GM21515 (cell line): ENCODE measurements around the gene HMCN2.

Experiments used
- ATAC-seq: cut with Tn5 transposase; IDR thresholded peaks from one replicate; pipeline ENCODE4 v1.9.1; 2021; ENCODE audit not compliant: unreplicated experiment

Gene HMCN2

DNA sequence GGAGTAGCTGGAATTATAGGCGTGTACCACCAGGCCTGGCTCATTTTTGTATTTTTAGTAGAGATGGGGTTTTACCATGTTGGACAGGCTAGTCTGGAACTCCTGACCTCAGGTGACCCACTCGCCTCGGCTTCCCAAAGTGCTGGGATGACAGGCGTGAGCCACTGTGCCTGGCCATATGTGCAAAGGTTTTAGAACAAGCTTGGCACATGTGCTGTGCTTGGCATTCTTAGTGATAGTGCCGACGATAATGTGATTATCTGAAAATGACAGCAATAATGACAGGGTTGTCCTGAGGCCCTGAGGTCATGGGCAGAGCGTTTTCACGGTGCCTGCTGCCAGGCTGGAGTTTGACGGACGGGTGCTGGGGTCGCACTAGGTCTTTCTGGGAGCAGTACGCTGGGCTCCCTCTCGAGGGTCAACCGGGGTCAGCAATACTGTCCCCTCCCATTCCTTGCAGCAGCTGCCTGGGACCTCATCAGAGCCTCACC, 42.6 kb downstream of the HMCN2 start:
- no peak for ATAC-seq

DNA sequence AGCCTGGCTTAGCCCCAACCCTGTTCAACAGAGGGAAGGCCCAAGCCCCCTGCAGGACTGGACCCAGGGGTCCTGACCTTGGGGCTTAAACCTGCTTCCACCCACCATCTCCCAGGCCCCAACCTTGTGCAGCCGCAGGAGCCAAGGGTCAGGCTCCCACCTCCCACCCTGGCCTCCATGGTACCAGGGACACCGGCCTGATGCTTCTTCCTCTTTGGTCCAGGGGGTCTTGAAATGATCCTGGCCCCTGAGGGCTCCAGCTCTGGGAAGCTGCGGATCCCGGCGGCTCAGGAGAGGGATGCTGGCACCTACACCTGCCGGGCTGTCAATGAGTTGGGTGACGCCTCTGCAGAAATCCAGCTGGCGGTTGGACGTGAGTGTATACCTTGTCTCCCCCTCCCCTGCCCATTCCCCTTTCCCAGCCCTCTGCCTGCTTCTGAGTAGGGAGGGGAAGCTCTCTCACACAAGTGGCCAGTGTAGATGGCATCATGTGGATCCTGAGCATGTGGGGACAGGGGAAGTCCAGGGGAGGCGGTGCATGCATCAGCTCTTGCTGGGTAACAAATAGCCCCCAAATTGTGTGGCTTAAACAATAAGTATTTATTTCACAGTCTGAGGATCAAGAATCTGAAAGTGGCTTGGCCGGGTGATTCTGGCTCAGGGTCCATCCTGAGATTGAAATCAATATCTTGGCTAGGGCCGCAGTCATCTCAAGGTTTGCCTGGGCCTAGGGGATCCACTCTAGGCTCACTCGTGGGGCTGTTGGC, 44.3 kb downstream of the HMCN2 start:
- no peak for ATAC-seq

DNA sequence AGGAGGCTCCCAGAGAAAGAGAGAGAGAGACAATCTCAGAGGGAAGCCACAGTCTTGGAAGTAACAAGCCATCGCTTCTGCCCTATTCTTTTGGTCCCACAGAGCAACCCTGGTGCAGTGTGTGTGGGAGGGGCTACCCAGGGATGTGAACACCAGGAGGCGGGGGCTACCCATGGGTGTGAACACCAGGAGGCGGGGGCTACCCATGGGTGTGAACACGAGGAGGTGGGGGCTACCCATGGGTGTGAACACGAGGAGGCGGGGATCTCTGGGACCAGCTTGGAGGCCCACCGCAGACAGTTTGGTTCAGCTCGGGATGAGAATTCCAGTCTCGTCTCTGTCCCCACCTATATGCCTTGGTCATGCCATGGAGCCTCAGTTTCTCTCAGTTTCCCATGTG, 44.9 kb downstream of the HMCN2 start:
- ATAC-seq, result no peak

DNA sequence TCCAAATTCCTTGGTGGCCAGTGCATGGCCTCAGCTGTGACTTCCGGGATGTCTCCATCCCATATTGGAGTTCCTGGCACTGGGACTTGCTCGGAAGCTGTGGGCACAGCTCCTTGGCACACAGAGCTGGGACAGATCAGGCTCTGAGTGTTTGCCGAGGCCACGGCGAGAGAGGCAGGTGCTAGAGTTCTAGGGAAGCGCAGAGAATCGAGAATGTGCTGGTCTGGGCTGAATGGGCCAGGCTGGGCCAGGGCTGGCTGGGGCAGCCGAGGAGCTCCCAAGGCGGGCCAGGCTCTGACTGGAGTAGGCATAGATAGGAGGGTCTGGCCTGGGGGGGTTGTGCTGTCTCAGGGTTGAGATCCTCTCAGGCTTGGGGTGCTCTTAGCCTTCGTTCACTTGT, 45.4 kb downstream of the HMCN2 start:
- no peak for ATAC-seq

DNA sequence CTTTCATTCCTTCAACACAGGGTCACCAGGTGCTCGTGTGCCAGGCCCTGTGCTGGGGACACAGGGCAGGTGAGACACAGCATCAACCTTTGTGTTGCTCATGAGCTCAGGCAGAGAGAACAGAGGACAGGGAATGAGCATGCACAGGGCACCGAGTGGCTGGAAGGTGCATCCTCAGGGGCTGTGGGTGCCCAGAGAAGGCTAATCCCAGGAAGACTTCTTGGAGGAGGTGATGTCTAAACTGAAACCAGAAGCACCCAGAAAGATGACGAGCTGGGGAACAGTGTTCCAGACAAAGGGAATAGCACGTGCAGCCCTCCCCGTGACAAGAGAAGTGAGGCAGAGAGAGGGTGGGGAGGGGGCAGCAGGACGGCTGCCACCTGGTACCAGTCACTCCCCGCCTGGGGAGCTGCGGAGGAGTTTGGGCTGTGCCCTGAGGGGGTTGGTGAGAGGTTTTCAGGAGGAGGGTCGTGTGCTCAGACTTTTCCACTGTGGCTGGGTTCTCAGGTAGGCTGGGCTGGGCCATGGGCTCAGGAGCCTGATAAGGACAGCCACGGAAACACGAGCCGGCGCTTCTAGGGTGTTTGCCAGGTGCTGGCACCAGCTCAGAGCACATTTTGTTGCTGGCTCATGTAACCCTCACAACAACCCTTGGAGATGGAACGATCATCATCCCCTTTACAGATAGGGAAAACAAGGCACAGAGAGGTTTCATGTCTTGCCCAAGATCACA, 46.0 kb downstream of the HMCN2 start:
- no peak for ATAC-seq

DNA sequence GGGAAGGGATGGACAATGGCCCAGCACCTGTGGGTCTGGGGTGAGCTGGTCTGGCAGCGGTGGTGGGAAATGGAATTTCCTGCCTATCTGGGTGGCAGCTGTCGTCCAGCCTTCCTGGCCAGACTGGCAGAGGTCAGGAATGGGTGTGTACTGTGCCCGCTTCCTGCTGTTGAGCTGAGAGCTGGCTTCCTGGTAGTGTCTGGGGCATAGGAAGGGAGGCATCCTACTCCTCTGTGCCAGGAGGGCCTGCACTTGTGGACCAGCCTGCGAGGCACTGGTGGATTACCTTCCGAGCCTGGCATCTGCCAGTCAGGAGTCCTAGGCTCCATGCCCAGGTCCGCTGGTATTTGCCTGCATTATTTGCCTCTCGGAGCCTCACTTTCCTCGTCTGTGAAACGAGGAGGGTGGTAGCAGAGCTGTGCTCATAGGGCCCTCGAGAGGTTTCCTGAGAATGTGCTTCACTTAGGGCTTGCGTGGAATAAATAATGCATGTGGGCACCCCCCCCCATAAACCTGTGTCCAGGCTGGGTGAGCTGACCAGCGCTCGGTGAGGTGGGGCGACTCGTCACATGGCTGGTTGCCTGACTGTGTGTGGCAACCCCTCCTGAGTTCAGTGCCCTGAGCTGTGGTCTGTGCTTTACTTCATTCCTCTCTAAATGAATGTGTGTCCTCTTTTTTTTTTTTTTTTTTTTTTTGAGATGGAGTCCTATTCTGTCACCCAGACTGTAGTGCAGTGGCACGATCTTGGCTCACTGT, 47.7 kb downstream of the HMCN2 start:
- no peak for ATAC-seq

DNA sequence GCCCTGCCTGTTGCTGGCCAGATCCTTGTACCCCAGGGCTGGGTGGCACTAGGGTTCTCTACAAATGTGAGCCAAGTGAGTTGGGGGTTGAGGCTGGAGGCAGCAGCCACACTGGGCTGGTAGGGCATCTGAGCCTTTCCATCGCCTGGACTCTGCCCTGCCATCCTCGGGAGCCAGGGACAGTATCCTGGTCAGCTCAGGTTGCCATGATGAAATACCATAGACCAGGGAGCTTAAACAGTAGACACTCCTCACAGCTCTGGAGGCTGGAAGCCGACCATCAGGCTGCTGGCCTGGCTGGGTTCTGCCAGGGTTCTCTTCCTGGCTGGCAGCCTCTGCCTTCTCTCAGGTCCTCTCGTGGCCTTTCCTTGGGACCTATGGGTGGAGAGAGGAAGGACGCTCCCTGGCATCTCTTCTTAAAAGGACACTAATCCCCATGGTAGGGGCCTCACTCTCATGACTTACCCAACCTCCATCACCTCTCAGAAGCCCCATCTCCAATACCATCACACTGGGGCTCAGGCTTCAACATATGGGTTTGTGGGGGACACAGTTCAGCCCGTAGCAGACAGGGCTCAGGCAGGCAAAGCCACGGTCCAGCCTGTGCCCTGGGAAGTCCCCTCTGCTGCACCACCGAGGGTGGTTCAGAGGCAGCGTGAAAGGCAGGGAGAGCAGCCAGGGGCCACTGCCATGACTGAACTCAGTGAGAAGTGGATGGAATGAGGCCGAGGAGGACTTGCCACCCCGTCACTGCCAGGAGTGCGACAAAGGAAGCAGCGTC, 50.1 kb downstream of the HMCN2 start:
- no peak for ATAC-seq

DNA sequence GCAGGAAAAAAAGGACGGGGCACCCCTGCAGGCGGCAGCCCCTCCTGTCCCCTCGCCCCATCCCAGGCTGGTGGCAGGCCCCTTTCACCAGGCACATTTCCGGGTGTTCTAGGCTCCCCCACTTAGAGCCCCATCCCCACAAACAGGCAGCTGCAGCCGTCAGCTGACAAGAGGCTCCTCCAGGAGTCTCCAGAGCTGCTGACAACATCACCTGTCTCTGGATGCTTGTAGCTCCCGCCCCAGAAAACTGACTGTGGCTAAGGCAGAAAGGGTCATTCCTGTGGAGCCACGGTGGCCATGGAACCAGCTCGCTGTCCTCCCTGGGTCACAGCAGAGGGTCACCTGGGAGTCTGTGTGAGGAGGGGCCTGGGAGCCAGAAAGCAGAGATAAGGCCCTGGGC, 50.9 kb downstream of the HMCN2 start:
- no peak for ATAC-seq

DNA sequence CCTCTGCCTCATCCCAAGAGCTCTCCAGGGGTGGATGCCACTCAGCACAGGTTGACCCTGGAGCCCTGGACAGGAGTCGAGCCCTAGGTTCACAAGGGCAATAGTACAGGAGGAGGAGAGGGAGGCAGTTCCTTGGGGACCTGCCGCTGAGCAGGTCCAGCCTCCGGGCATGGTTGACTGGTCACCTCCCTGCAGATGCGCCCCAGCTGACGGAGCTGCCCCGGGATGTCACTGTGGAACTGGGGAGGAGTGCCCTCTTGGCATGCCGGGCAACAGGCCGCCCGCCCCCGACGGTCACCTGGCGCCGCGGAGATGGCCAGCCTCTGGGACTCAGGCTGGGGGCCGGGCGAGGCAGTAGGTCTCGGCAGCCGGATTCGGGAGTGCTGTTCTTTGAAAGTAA, 53.7 kb downstream of the HMCN2 start:
- ATAC-seq, result no peak

DNA sequence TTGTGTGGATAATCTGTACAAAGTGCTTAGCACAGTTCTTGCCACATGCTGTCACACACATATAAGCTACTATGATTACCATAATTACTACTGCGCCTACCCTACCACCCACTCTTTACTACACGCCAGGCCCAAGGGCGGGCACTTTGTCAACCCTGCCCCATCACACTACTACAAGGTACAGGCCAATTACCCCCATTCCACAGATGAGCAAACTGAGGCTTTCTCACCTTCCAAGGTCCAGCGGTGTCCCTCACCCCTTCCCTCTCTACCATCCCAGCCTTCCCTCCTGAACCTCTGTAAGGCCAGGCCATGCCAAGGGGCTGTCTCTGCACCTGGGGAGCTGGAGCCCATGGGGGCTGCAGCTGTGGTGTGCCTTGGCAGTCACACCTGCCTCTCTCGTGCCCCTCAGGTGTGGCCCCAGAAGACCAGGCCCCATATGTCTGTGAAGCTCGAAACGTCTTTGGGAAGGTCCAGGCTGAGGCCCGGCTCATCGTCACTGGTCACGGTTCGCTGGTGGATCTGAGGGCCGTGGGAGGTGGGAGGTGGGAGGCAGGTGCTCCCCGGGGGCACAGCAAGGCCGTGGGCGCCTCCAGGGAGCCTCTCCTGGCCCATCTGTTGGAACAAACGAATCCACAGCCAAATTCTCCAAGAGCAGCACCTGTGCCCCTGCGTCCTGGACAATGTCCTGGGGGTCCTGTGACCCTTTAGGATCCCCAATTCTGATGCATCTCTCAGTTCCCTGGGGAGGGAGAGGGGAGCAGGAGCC, 54.6 kb downstream of the HMCN2 start:
- ATAC-seq, result no peak

DNA sequence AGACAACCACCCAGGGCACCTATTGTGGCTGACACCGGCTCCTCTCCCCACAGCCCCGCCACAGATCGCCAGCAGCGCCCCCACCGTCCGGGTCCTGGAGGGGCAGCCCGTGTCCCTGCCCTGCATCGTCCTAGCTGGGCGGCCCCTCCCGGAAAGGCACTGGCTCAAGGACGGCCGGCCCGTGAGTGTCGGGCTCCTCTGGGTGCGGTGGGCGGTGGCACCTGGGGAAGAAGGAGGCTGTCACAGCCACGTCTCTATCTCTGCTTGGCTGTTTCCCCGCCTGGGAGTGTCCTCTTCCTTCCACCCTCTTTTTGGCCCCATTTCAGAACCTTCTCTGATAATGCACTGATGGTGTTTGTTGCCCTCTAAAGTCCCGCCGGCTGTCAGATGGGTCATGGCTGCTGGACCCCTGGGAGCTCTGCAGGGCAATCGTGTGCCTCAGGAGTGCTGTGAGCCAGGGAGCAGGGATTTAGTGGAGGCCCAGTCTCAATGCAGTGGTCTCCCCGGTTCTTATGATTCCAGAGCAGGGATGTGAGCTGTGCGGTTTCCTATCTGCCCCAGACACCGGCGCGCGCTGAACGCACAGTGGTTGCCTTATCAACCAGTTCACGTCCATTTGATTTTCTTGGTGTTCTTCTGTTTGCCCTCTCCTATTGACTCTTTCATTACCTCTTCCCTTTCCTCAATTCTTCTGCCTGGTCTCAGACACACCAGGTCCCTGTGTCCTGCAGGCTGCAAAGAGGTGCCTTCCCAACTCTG, 55.3 kb downstream of the HMCN2 start:
- no peak for ATAC-seq

DNA sequence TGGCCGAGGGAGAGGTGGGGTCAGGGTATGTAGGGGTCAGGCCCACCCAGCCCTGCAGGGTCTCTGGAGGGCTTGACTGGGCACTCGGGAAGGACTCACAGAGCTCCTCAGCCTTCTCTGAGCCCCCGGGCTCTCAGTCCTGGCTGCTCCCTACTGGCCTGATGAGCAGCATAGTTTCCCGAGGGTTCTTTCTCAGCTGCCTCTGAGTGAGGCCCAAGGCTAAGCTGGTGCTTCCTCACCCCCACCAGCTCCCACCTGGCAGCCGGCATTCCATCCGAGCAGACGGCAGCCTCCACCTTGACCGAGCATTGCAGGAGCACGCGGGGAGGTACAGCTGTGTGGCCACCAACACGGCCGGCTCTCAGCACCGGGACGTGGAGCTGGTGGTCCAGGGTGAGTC, 56.0 kb downstream of the HMCN2 start:
- no peak for ATAC-seq

DNA sequence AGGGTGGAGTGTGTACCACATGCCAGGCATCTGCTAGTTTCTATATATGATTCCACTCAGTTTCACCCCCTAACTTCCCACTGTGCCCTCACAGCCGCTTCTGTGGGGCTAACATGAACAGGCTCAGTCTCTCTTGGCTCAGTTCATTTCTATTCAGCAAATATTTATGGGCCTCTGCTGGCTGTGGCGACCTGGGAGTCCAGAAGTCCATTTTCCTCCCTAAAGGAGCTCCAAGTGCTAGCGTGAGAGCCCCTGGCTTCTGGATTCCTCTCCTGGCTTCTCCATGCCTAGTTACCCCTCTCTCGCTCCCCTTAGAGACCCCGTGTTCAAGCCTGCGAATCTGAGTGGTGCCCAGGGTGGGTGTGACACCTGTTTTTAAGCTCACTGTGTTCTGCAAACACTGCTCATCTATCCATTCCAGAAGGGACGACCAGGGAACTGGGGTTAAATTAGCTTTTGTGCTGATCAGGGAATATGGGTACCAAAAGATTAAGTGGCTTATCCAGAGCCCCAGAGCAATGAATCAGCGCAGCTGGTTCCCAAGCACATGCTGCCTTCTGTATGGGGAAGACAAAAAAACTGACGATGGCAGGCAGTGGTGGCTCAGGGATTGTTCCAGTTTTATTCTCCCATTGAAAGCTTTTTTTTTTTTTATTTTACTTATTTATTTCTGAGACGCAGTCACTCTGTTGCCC, 57.6 kb downstream of the HMCN2 start:
- no peak for ATAC-seq

DNA sequence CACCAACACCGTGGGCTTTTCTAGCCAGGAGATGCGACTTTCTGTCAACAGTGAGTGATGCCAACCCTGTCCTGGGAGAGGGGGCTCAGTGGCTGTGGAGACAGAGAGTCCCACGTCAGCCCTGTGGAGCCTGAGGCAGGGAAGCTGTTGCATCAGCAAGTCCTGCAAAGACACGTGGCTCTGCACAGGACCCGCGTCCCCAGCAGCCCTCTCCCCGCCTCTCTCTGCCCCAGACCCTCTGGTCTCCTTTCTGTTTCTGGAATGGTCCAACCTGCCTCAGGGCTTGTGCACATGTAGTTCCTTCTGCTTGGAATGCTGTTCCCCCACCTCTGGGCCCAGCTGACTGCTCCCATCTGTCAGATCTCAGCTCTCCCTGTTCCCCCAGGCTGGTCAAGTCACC, 60.4 kb downstream of the HMCN2 start:
- ATAC-seq, result no peak

DNA sequence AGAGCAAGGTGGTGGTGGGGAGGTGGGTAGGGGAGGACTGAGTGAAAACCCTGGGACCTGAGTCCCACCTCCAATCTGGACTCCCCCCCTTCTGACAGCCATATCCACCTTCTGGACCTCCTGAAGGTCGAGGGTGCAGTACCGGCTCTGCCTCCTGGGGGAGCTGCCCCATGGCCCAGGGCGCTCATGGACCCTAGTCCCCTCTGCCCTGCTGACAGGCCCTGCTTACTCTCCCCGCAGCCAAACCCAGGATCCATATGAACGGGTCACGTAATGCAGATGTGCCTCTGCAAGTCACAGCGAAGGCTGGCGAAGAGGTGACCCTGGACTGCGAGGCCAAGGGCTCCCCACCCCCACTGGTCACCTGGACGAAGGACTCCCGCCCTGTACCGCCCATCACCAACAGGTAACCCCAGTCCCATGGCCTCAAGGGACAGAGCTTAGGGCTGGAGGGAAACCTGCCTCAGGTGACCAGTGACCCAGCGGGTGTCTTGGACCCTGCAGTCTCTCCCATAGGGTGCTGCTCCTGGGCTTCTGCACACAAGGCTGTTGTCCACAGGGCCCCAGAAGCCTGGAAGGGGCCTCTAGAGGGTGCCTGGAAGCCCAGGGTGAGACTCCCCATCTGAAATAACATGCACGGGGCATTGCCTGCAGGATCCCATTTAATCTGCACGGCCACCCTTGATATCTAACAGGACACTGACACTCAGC, 61.7 kb downstream of the HMCN2 start:
- no peak for ATAC-seq

DNA sequence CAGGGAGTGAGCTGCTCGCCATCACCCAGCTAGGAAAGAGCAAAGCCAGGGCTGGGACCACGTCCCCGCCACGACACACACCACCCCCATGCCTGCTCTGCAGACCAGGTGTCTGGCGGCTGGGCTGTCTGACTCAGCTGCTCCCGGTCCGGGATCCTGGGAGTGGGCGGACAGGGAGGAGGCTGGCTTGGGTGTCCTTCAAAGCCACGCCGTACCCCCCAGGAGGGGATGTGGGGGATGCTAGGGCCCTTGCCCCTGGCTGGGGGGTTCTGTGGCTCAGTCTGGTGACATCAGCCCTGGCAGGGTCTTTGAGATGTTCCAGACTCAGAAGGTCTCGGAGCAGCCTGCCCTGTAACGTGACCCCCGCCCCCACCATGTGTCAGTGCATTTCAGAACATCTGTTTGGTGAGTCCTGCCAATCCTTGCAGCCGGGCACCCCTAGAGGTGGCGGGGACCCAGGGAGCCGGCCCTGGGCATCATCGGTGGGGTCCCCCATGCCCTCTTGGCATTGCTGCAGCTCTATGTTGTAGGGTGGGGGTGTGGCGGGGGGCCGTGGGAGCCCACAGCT, 62.3 kb downstream of the HMCN2 start:
- no peak for ATAC-seq

DNA sequence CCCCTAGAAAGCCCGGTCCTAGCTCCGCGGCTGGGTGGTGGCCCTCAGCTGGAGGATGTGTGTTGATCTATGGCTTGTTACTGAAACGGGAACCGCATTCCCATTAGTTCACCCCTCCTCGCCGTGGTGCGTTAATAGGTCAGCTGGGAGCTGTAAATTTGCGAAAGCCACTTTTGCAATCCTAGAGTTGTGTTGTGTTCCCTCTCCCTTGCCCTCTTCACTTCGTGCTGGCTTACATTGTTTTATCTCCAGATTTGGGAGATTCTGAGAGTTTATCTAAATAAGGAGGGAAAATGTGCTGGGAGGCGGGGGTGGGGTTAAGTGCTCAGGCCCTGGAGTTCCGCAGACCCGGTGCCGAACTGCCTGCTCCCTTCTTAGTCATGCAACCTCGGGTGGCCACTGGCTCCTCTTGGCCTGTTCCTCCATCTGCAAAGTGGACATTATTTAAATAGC, 62.8 kb downstream of the HMCN2 start:
- no peak for ATAC-seq

DNA sequence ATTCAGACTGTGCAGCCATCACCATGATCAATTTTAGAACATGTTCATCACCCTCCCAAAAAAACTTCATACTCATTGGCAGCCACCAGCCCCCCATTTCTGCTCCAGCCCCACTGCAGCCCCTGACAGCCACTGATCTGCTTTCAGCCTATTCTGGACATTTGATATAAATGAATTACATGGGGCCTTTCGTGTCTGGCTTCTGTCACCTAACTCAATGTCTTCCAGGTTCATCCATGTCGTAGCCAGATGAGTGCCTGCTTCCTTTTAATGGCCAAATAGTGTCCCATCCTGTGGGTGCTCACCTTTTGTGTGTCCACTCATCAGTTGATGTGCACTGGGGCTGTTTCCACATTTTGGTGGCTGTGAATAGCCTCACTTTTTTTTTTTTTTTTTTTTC, 63.5 kb downstream of the HMCN2 start:
- ATAC-seq, result no peak
